ENCODE results near the gene CRTC1. TPM values are rescaled to one million over a fixed set of nuclear protein-coding genes. Genes with fewer than 3 reads are reported as not detected.
A peak's percentile ranks its signal among the peaks of the same experiment; 100 is the strongest.

CRTC1 gene
- total RNA-seq, 1 donor from 2014 or later, result 0.79 TPM

DNA sequence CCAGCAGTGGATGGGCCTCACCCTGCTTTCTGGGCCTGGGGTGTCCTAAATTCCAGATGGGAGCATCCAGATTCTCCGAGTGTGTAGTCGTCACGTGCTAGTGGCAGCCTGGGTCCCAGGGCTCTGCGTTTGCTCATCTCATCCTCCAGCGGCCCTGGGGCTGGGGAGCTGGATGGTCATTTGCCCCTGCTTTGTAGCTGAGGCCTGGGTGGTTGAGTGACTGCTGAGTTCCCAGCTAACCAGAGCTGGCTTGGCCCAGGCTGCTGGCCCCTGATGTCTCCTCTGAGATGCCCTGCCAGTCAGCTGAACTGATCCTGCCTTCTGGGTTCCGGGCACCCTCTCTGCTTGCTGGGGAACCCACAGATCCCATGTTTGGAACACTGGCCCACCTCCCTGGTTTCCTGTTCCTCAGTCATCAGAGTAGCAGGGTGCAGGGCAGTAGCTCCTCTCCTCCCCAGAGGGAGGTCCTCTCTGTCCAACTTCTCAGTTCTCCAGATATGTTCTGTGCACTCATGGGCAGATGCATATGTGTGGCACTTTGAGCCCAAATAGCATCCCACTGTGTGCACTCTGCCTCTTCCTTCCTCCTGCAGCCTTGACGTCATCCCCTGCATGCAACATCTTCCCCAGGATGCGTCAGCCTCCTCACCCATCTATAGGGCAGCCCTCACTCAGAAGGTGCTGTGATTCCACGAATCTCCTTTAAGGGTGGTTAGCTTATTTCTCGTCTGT is 22.4 kb upstream of the CRTC1 start:
- FAIRE-seq, result peak; percentile 18
- no peak overlapping the region for H3K4me3 ChIP-seq (ENCODE audit: low read depth, low read length)

DNA sequence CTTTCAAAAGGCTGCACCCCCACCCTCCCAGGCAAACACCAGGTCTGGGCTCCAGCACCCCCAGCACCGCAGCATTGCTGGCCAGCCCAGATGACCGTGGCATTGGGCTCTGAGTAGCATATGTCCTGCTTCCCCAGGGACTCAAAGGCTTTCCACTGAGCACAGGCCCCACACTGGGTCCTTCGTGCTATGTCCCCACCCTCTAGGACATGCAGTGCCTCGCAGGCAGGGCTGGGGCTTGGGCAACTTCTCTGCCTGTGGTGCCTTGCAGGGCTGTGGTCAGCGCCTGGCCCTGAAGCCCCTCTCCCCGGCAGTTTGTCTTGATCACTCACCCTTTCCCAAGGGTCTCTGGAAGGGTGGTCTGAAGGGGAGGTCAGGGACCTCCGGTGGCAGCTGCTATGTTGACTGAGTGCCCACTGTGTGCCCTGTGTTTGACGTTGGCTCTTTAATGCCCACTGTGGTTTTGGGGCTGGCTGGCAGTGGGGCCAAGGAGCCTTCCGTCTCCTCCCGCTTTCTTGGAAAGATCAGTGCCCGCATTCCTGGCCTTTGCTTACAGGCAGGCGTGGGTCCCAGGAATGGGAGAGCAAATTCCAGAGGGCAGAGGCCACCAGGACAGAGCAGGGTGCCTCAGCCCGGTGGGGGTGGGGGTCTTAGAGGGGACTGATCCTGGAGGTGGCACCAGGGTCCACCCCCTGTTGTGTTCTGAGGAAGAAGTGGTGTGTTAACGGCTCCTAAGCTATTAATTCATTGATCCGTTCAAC is 20.3 kb upstream of the CRTC1 start:
- TF ChIP-seq, protein P1, sequence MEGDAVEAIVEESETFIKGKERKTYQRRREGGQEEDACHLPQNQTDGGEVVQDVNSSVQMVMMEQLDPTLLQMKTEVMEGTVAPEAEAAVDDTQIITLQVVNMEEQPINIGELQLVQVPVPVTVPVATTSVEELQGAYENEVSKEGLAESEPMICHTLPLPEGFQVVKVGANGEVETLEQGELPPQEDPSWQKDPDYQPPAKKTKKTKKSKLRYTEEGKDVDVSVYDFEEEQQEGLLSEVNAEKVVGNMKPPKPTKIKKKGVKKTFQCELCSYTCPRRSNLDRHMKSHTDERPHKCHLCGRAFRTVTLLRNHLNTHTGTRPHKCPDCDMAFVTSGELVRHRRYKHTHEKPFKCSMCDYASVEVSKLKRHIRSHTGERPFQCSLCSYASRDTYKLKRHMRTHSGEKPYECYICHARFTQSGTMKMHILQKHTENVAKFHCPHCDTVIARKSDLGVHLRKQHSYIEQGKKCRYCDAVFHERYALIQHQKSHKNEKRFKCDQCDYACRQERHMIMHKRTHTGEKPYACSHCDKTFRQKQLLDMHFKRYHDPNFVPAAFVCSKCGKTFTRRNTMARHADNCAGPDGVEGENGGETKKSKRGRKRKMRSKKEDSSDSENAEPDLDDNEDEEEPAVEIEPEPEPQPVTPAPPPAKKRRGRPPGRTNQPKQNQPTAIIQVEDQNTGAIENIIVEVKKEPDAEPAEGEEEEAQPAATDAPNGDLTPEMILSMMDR (IDR thresholded peaks at IDR 0.05; ENCODE audit: insufficient read depth, low read length, severe bottlenecking), result no peak
- FAIRE-seq, result no peak

More for the DNA sequence above, 22.4 kb upstream of the CRTC1 start:
- TF ChIP-seq, protein P1 (IDR thresholded peaks at IDR 0.05; ENCODE audit: insufficient read depth, low read length, severe bottlenecking), result no peak
- Histone ChIP-seq H3K36me3 (ENCODE audit: control insufficient read depth, insufficient read depth, low read length) (peaks cover 2% of the 10 kb centered on the region), H3K27me3 (ENCODE audit: control insufficient read depth, insufficient read depth, low read length) (peaks cover 8% of the 10 kb centered on the region)
- no peak for DNase-seq (ENCODE audit: low read depth)

DNA sequence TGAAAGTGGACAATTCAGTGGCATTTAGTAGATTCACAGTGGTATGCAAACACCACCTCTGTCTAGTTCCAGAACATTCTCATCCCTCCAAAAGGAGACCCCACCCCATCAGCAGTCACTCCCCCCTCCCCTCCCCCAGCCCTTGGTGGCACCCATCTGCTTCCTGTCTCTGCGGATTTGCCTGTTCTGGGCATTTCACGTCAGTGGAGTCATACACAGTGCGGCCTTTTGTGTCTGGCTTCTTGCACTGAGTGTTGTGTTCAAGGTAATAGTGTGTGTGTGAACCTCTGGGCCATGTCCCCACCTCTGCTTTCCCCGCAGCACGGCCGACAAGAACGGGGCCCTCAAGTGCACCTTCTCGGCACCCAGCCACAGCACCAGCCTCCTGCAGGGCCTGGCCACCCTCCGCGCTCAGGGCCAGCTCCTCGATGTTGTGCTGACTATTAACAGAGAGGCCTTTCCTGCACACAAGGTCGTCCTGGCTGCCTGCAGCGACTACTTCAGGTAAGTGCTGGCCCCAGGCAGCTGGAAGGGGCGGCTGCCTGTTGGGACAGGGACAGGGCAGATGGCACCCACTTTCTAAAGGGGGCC is 19.4 kb upstream of the CRTC1 start:
- Histone ChIP-seq H3K4me3 (ENCODE audit: low read depth, low read length) (no peak overlapping the region), H3K27me3 (ENCODE audit: control insufficient read depth, insufficient read depth, low read length) (no peaks in the 10 kb centered on the region), H3K36me3 (ENCODE audit: control insufficient read depth, insufficient read depth, low read length) (peaks cover 4% of the 10 kb centered on the region)
- no peak for DNase-seq (ENCODE audit: low read depth)
- peak; percentile 75 for FAIRE-seq
- TF ChIP-seq, protein P1 (IDR thresholded peaks at IDR 0.05; ENCODE audit: insufficient read depth, low read length, severe bottlenecking), result no peak

More for the DNA sequence above, 20.3 kb upstream of the CRTC1 start:
- DNase-seq (ENCODE audit: low read depth), result no peak
- Histone ChIP-seq H3K27me3 (ENCODE audit: control insufficient read depth, insufficient read depth, low read length) (peaks cover 1% of the 10 kb centered on the region), H3K4me3 (ENCODE audit: low read depth, low read length) (no peak overlapping the region), H3K36me3 (ENCODE audit: control insufficient read depth, insufficient read depth, low read length) (peaks cover 3% of the 10 kb centered on the region)

DNA sequence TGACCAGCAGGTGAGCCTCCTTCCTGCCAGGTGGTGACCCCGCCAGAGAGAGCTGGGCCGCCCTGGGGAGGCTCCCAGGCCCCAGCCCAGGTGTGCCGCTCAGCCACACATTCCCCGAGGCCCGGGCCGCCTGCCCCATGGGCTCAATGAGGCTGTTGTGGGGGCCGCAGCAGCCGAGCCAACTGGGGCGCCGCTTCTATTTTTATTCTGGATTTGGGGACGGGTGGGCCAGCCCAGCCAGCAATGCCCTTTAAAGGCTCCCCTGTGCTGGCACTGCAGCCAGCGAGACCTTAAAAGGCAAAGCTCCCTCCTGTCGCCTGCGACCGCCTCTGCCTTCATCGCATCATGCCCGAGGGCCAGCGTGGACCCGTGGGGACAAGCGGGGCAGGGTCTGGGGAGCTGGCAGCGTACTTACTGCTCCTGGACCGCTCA is 17.7 kb upstream of the CRTC1 start:
- no peaks in the 10 kb centered on the region for H3K27me3 ChIP-seq (ENCODE audit: control insufficient read depth, insufficient read depth, low read length)
- no peak for FAIRE-seq
- DNase-seq (ENCODE audit: low read depth), result no peak
- TF ChIP-seq, protein P1 (IDR thresholded peaks at IDR 0.05; ENCODE audit: insufficient read depth, low read length, severe bottlenecking), result no peak
- peaks cover 4% of the 10 kb centered on the region for H3K36me3 ChIP-seq (ENCODE audit: control insufficient read depth, insufficient read depth, low read length)
- H3K4me3 ChIP-seq (ENCODE audit: low read depth, low read length), result no peak overlapping the region

DNA sequence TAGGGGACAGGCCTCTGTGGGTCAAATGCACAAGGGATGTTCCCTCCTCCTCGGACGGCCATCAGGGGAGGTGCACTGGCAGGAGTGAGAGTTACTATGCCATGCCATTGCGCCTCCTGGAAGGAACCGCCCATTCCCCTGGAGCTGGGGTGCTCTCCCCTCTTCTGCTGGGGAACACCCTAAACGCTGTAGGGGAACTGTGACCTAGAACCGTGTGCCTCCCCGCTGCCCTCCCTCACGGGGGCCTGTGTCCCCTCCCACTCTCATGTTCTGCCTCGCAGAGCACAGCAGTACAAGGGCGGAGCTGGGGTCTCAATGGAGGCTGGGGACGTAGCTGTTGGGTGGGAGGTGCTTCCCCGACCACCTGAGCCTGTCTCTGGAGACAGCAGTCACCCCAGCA is 17.2 kb upstream of the CRTC1 start:
- no peak for DNase-seq (ENCODE audit: low read depth)
- TF ChIP-seq, protein P1 (IDR thresholded peaks at IDR 0.05; ENCODE audit: insufficient read depth, low read length, severe bottlenecking), result no peak
- H3K36me3 ChIP-seq (ENCODE audit: control insufficient read depth, insufficient read depth, low read length), result peaks cover 4% of the 10 kb centered on the region
- FAIRE-seq, result no peak
- H3K4me3 ChIP-seq (ENCODE audit: low read depth, low read length), result no peak overlapping the region
- H3K27me3 ChIP-seq (ENCODE audit: control insufficient read depth, insufficient read depth, low read length), result no peaks in the 10 kb centered on the region
